Sigmoid colon (tissue), 3 donors: ENCODE measurements around the gene NCAPH2.

Experiments used
- CTCF ChIP-seq, 4 experiments: fragments of 450-650 bp in 3 of 4; fragments of 200-600 bp in 1 of 4; IDR thresholded peaks; one replicate each; pipeline ENCODE4 v1.5.1; 2016 to 2019; ENCODE audit warnings: antibody characterized with exemption in 4 of 4, mild to moderate bottlenecking in 3 of 4, moderate library complexity in 2 of 4
- POLR2A ChIP-seq, 2 donors: fragments of 450-650 bp; IDR thresholded peaks; one replicate each; pipeline ENCODE4 v1.6.1; 2016; ENCODE audit warnings: antibody characterized with exemption in 2 of 2, mild to moderate bottlenecking in 2 of 2, moderate library complexity in 2 of 2

GRCh38 chr22:50556703-50557102 lies 48.7 kb downstream of the NCAPH2 start:
- TF ChIP-seq POLR2A (IDR thresholded peaks at IDR 0.05) (no peak), CTCF (IDR thresholded peaks at IDR 0.05) (no peak)
